HepG2 (cell line): ENCODE results near the gene ASB16. TPM values are rescaled to one million over a fixed set of nuclear protein-coding genes. Genes with fewer than 3 reads are reported as not detected.

Experiments
- ARID4A ChIP-seq: sonication (generic); formaldehyde crosslinking; IDR thresholded peaks from 2 replicates; pipeline ENCODE4 v1.5.0; 2020; ENCODE audit warnings: mild to moderate bottlenecking, missing genetic modification reagents, borderline replicate concordance
- ATF1 ChIP-seq: IDR thresholded peaks from 2 replicates; pipeline ENCODE4 v1.6.1; 2016; ENCODE audit warnings: mild to moderate bottlenecking, control low read depth
- ESRRA ChIP-seq: sonication (generic); formaldehyde crosslinking; IDR thresholded peaks from 2 replicates; pipeline ENCODE4 v1.5.1; 2020; ENCODE audit warnings: mild to moderate bottlenecking, low read depth, missing genetic modification reagents
- KLF11 ChIP-seq: IDR thresholded peaks from 2 replicates; pipeline ENCODE4 v1.6.1; 2016; ENCODE audit warnings: missing compliant biosample characterization
- MZF1 ChIP-seq: sonication (generic); formaldehyde crosslinking; IDR thresholded peaks from 2 replicates; pipeline ENCODE4 v1.8.1; 2023; ENCODE audit warnings: mild to moderate bottlenecking, missing genetic modification reagents, borderline replicate concordance
- NFIC ChIP-seq: IDR thresholded peaks from 2 replicates; pipeline ENCODE4 v1.6.1; 2012; ENCODE audit warnings: mild to moderate bottlenecking, low read length, inconsistent platforms
- PHB2 ChIP-seq: fragments of 450-650 bp; IDR thresholded peaks from 2 replicates; pipeline ENCODE4 v1.6.1; 2018; ENCODE audit not compliant: partially characterized antibody
- PHF20 ChIP-seq: sonication (generic); formaldehyde crosslinking; IDR thresholded peaks from 2 replicates; pipeline ENCODE4 v1.5.0; 2020; ENCODE audit warnings: mild to moderate bottlenecking, missing genetic modification reagents
- PHF5A ChIP-seq: IDR thresholded peaks from one replicate; pipeline ENCODE4 v1.6.1; 2018; ENCODE audit warnings: low read depth, missing genetic modification reagents; ENCODE audit not compliant: unreplicated experiment
- RFXAP ChIP-seq: sonication (generic); formaldehyde crosslinking; IDR thresholded peaks from 2 replicates; pipeline ENCODE4 v1.4.0; 2020; ENCODE audit warnings: missing genetic modification reagents, borderline replicate concordance
- SIN3B ChIP-seq: fragments of 150-350 bp; IDR thresholded peaks from 2 replicates; pipeline ENCODE4 v1.6.1; 2014; ENCODE audit warnings: low read length
- SRSF9 ChIP-seq: fragments of 200-400 bp; formaldehyde crosslinking; IDR thresholded peaks from 2 replicates; pipeline ENCODE4 v1.6.1; 2018; ENCODE audit warnings: borderline replicate concordance, mild to moderate bottlenecking, low read depth, low read length; ENCODE audit not compliant: insufficient read depth, poor library complexity, severe bottlenecking
- TAF1 ChIP-seq: sonication (generic); formaldehyde crosslinking; IDR thresholded peaks from 2 replicates; pipeline ENCODE4 v1.4.0; 2020; ENCODE audit warnings: missing genetic modification reagents
- TAF15 ChIP-seq: fragments of 200-400 bp; formaldehyde crosslinking; IDR thresholded peaks from one replicate; pipeline ENCODE4 v1.6.1; 2018; ENCODE audit warnings: mild to moderate bottlenecking, low read depth, low read length; ENCODE audit not compliant: poor library complexity, severe bottlenecking
- TEF ChIP-seq: sonication (generic); formaldehyde crosslinking; IDR thresholded peaks from 2 replicates; pipeline ENCODE4 v1.5.0; 2020; ENCODE audit warnings: missing genetic modification reagents
- ZBTB3 ChIP-seq: sonication (generic); formaldehyde crosslinking; IDR thresholded peaks from 2 replicates; pipeline ENCODE4 v1.4.0; 2020; ENCODE audit warnings: low read depth, mild to moderate bottlenecking, moderate library complexity, missing genetic modification reagents, borderline replicate concordance
- ZFP37 ChIP-seq: sonication (generic); formaldehyde crosslinking; IDR thresholded peaks from 2 replicates; pipeline ENCODE4 v1.4.0; 2020; ENCODE audit warnings: missing genetic modification reagents, borderline replicate concordance
- ZNF160 ChIP-seq: sonication (generic); formaldehyde crosslinking; IDR thresholded peaks from 2 replicates; pipeline ENCODE4 v1.8.0; 2022; ENCODE audit warnings: mild to moderate bottlenecking, inconsistent platforms, missing genetic modification reagents
- ZNF746 ChIP-seq: sonication (generic); formaldehyde crosslinking; IDR thresholded peaks from 2 replicates; pipeline ENCODE4 v1.8.0; 2022; ENCODE audit warnings: mild to moderate bottlenecking, missing genetic modification reagents
- ZNF782 ChIP-seq: sonication (generic); formaldehyde crosslinking; IDR thresholded peaks from 2 replicates; pipeline ENCODE4 v1.4.0; 2020; ENCODE audit warnings: missing genetic modification reagents, mild to moderate bottlenecking, borderline replicate concordance
- ZSCAN9 ChIP-seq: IDR thresholded peaks from 2 replicates; pipeline ENCODE4 v1.6.1; 2016; ENCODE audit warnings: borderline replicate concordance
- polyA plus RNA-seq, 8 experiments: library from polyadenylated mRNA; depleted of rRNA in 3 of 8; stranded (reverse) in 7 of 8; unstranded in 1 of 8; fragments of >200 nt; fragmentation: Illumina TruSeq in 4 of 8; extraction: Trizol in 4 of 8; gene quantifications; 2 replicates each; pipeline versions ENCODE4 v1.2.1 to v1.2.3, GENCODE V29; 2011 to 2016; ENCODE audit warnings: low read depth in 4 of 8, missing spikeins in 1 of 8, mixed read lengths in 1 of 8; ENCODE audit not compliant: insufficient read depth in 1 of 8
- total RNA-seq, 5 experiments: library from RNA; depleted of rRNA; stranded (reverse); fragments of >200 nt; fragmentation: Illumina TruSeq; extraction: Trizol; gene quantifications; 2 replicates each; pipeline ENCODE4 v1.2.3, GENCODE V29; 2016; ENCODE audit warnings: low read depth in 1 of 5
- TF ChIP-seq, protein P1 (sequence below): sonication (generic); formaldehyde crosslinking; IDR thresholded peaks from 2 replicates; pipeline ENCODE4; 2020; ENCODE audit warnings: missing genetic modification reagents, mild to moderate bottlenecking, borderline replicate concordance

ASB16 gene
- total and polyA plus RNA-seq, 2 of the 13 experiments (the other 11 are each of a cell fraction or from before 2014, with no cell fraction given): 0.07 TPM; not detected in 1

- TF ChIP-seq ZNF782 (CRISPR knock-in tag) (no peak), PHF20 (CRISPR knock-in tag) (no peak; the same call in 1 of the 2 replicates), KLF11 (CRISPR knock-in tag) (no peak), PHF5A (CRISPR knock-in tag) (no peak), SRSF9 (no peak), NFIC (no peak; the same call in 1 of the 2 replicates), ZBTB3 (CRISPR knock-in tag) (no peak), ZSCAN9 (no peak), ESRRA (CRISPR knock-in tag) (no peak), ZNF746 (CRISPR knock-in tag) (peak; percentile 41; the same call in 1 of the 2 replicates), RFXAP (CRISPR knock-in tag) (0 out of 2 replicates have a peak, but pooled peaks have one; percentile 26), ZNF160 (CRISPR knock-in tag) (0 out of 2 replicates have a peak, but pooled peaks have one; percentile 27), ZFP37 (CRISPR knock-in tag) (0 out of 2 replicates have a peak, but pooled peaks have one; percentile 46), MZF1 (CRISPR knock-in tag) (no peak), TAF1 (CRISPR knock-in tag) (peak; percentile 61), SIN3B (no peak), TAF15 (no peak), ATF1 (CRISPR knock-in tag) (no peak), ARID4A (CRISPR knock-in tag) (0 out of 2 replicates have a peak, but pooled peaks have one; percentile 38), TEF (no peak), PHB2 (no peak)
- TF ChIP-seq, protein P1, sequence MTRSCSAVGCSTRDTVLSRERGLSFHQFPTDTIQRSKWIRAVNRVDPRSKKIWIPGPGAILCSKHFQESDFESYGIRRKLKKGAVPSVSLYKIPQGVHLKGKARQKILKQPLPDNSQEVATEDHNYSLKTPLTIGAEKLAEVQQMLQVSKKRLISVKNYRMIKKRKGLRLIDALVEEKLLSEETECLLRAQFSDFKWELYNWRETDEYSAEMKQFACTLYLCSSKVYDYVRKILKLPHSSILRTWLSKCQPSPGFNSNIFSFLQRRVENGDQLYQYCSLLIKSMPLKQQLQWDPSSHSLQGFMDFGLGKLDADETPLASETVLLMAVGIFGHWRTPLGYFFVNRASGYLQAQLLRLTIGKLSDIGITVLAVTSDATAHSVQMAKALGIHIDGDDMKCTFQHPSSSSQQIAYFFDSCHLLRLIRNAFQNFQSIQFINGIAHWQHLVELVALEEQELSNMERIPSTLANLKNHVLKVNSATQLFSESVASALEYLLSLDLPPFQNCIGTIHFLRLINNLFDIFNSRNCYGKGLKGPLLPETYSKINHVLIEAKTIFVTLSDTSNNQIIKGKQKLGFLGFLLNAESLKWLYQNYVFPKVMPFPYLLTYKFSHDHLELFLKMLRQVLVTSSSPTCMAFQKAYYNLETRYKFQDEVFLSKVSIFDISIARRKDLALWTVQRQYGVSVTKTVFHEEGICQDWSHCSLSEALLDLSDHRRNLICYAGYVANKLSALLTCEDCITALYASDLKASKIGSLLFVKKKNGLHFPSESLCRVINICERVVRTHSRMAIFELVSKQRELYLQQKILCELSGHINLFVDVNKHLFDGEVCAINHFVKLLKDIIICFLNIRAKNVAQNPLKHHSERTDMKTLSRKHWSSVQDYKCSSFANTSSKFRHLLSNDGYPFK (CRISPR knock-in tag): no peak
These were observed 49.9 kb downstream of the ASB16 start (continued) for GRCh38 chr17:44220213-44221083.
